B cell (primary cell): ENCODE measurements around the gene RAB10.

Source experiments
- CTCF ChIP-seq: fragments of 200-600 bp; IDR thresholded peaks from one replicate; pipeline ENCODE4 v1.8.0; 2022; ENCODE audit warnings: antibody characterized with exemption, mild to moderate bottlenecking
- EZH2 ChIP-seq: IDR thresholded peaks from 2 replicates; pipeline ENCODE4 v1.6.1; 2012; ENCODE audit warnings: borderline replicate concordance, low read depth, mild to moderate bottlenecking, moderate library complexity, low read length; ENCODE audit not compliant: insufficient read depth, poor library complexity, severe bottlenecking

GRCh38 chr2:26182887-26183630 is 149.2 kb downstream of the RAB10 start:
- TF ChIP-seq CTCF (no peak), EZH2 (no peak)
